K562 (cell line): ENCODE measurements around the gene NIPAL4. TPM values are rescaled to one million over a fixed set of nuclear protein-coding genes. Genes with fewer than 3 reads are reported as not detected.

Source experiments
- ARID2 ChIP-seq: fragments of 450-650 bp; IDR thresholded peaks from 2 replicates; pipeline ENCODE4 v1.6.1; 2017; ENCODE audit warnings: antibody characterized with exemption, mild to moderate bottlenecking
- CHD4 ChIP-seq: fragments of 200-600 bp; sonication (generic); IDR thresholded peaks from 3 replicates; pipeline ENCODE4 v1.6.1; 2012; ENCODE audit warnings: low read depth, mild to moderate bottlenecking, mixed read lengths, low read length, inconsistent platforms; ENCODE audit not compliant: insufficient read depth, insufficient replicate concordance, poor library complexity, severe bottlenecking
- GABPB1 ChIP-seq: sonication (generic); formaldehyde crosslinking; IDR thresholded peaks from 2 replicates; pipeline ENCODE4 v1.8.0; 2022; ENCODE audit warnings: mild to moderate bottlenecking, missing genetic modification reagents
- HNRNPL ChIP-seq: fragments of 200-400 bp; formaldehyde crosslinking; IDR thresholded peaks from 2 replicates; pipeline ENCODE4 v1.6.1; 2017; ENCODE audit warnings: low read depth, mild to moderate bottlenecking, low read length
- MAX ChIP-seq: sonication (generic); formaldehyde crosslinking; IDR thresholded peaks from 2 replicates; pipeline ENCODE4 v1.9.0; 2022; ENCODE audit warnings: mild to moderate bottlenecking, missing genetic modification reagents
- MIER1 ChIP-seq: fragments of 450-650 bp; IDR thresholded peaks from 2 replicates; pipeline ENCODE4 v1.6.1; 2016; ENCODE audit warnings: antibody characterized with exemption, mild to moderate bottlenecking, low read depth
- MLLT1 ChIP-seq, 2 experiments: fragments of 450-650 bp; IDR thresholded peaks; 2 replicates each; pipeline ENCODE4 v1.6.1; 2016
- USF1 ChIP-seq: sonication (generic); formaldehyde crosslinking; IDR thresholded peaks from 2 replicates; pipeline ENCODE4 v1.9.0; 2022; ENCODE audit warnings: mild to moderate bottlenecking, missing genetic modification reagents
- VEZF1 ChIP-seq: fragments of 200-800 bp; sonication (Bioruptor generic); IDR thresholded peaks from 2 replicates; pipeline ENCODE4 v1.6.1; 2017; ENCODE audit warnings: missing genetic modification characterization, missing compliant biosample characterization
- ZNF282 ChIP-seq: sonication (generic); formaldehyde crosslinking; IDR thresholded peaks from 2 replicates; pipeline ENCODE4 v1.8.1; 2023; ENCODE audit warnings: missing genetic modification reagents
- ZNF347 ChIP-seq: fragments of 450-650 bp; formaldehyde crosslinking; IDR thresholded peaks from 2 replicates; pipeline ENCODE4 v1.4.0; 2020; ENCODE audit warnings: low read depth, mild to moderate bottlenecking, moderate library complexity
- ZNF408 ChIP-seq: fragments of 250-450 bp; sonication (Bioruptor Pico); IDR thresholded peaks from 2 replicates; pipeline ENCODE4 v1.4.0; 2020; ENCODE audit warnings: low read depth, mild to moderate bottlenecking, moderate library complexity
- polyA plus RNA-seq, 8 experiments: library from polyadenylated mRNA; depleted of rRNA in 4 of 8; stranded (reverse) in 5 of 8; unstranded in 3 of 8; fragments of >200 nt; fragmentation: Nextera tagmentation in 2 of 8; fragmentation: Illumina TruSeq in 1 of 8; extraction: Ambion mirVana in 2 of 8; extraction: Trizol in 1 of 8; gene quantifications; 2 replicates each; pipeline versions ENCODE4 v1.2.1 to v1.2.3, GENCODE V29; 2011 to 2014; ENCODE audit warnings: inconsistent platforms in 1 of 8, missing spikeins in 1 of 8
- total RNA-seq, 7 experiments: library from RNA; depleted of rRNA in 6 of 7; stranded (reverse); fragments of >200 nt in 6 of 7; fragmentation: Illumina TruSeq in 2 of 7; extraction: Trizol in 2 of 7; gene quantifications; 2 replicates each; pipeline versions ENCODE4 v1.2.1 to v1.2.3, GENCODE V29; 2011 to 2021; ENCODE audit warnings: low replicate concordance in 1 of 7

Gene NIPAL4
- total and polyA plus RNA-seq, 9 of the 15 experiments (the other 6 are each of a cell fraction or from before 2014, with no cell fraction given), result not detected

GRCh38 chr5:157468293-157468965, 8.4 kb downstream of the NIPAL4 start (continued):
- no peak for TF ChIP-seq MAX (CRISPR knock-in tag)
- no peak for TF ChIP-seq MIER1
- TF ChIP-seq ZNF282 (CRISPR knock-in tag), result no peak
- peak; percentile 50 for TF ChIP-seq USF1 (CRISPR knock-in tag)
- TF ChIP-seq HNRNPL, result no peak
- no peak for TF ChIP-seq ZNF408 (CRISPR knock-in tag)
- TF ChIP-seq CHD4, result no peak
- TF ChIP-seq GABPB1, result no peak
- TF ChIP-seq VEZF1 (CRISPR knock-in tag), result no peak
- no peak for TF ChIP-seq MLLT1 (IDR thresholded peaks at IDR 0.05)
- no peak for TF ChIP-seq ARID2
- no peak for TF ChIP-seq ZNF347 (CRISPR knock-in tag)
- TF ChIP-seq, all 486 proteins: peak for 6
